Neural crest cell (in vitro differentiated cells): ENCODE data around the gene MACROD1. TPM values are rescaled to one million over a fixed set of nuclear protein-coding genes. Genes with fewer than 3 reads are reported as not detected.

Experiments used
- DNase-seq: peaks from one replicate; pipeline ENCODE4 v3.0.0; 2021; ENCODE audit warnings: low read depth, mixed read lengths, low spot score
- H3K27ac Mint-ChIP-seq: one replicate; pipeline ENCODE4 v1.8.0; 2021; ENCODE audit warnings: mild to moderate bottlenecking, mixed read lengths; ENCODE audit not compliant: unreplicated experiment
- H3K27me3 Mint-ChIP-seq: 2 replicates; pipeline ENCODE4 v1.8.0; 2021; ENCODE audit warnings: low read depth, mild to moderate bottlenecking, mixed read lengths
- H3K36me3 Mint-ChIP-seq: 2 replicates; pipeline ENCODE4 v1.8.0; 2021; ENCODE audit warnings: low read depth, mild to moderate bottlenecking, mixed read lengths
- H3K4me1 Mint-ChIP-seq: 2 replicates; pipeline ENCODE4 v1.8.0; 2021; ENCODE audit warnings: mixed read lengths
- H3K4me3 Mint-ChIP-seq: one replicate; pipeline ENCODE4 v1.8.0; 2021; ENCODE audit warnings: mild to moderate bottlenecking, mixed read lengths
- H3K9me3 Mint-ChIP-seq: 2 replicates; pipeline ENCODE4 v1.8.0; 2021; ENCODE audit warnings: mixed read lengths
- CTCF ChIP-seq: fragments of 200-600 bp; sonication (generic); conservative IDR thresholded peaks from 2 replicates; pipeline ENCODE4 v1.5.0; 2021; ENCODE audit warnings: antibody characterized with exemption, mild to moderate bottlenecking
- total RNA-seq: library from RNA; stranded (reverse); gene quantifications from 2 replicates; pipeline ENCODE4 v1.2.1, GENCODE V29; 2021

The MACROD1 gene
- total RNA-seq, 1 donor from 2014 or later = 26.1 TPM

- no peaks in the 10 kb centered on the region for H3K27me3 Mint-ChIP-seq
- no peak for DNase-seq
- no peak for TF ChIP-seq CTCF
- no peak overlapping the region for H3K4me3 Mint-ChIP-seq
- H3K27ac Mint-ChIP-seq = no peak overlapping the region
- no peaks in the 10 kb centered on the region for H3K4me1 Mint-ChIP-seq
- H3K36me3 Mint-ChIP-seq = no peaks in the 10 kb centered on the region
- H3K9me3 Mint-ChIP-seq = no peaks in the 10 kb centered on the region
Observed at GRCh38 chr11:64078284-64078683, 87.6 kb downstream of the MACROD1 start.

- no peak for DNase-seq
- Mint-ChIP-seq H3K27ac (no peak overlapping the region), H3K36me3 (no peaks in the 10 kb centered on the region), H3K27me3 (no peaks in the 10 kb centered on the region), H3K4me1 (no peaks in the 10 kb centered on the region), H3K9me3 (no peaks in the 10 kb centered on the region), H3K4me3 (no peak overlapping the region)
- no peak for TF ChIP-seq CTCF
Observed at GRCh38 chr11:64077607-64078006, 88.3 kb downstream of the MACROD1 start.

- H3K4me3 Mint-ChIP-seq = no peak overlapping the region
- no peak overlapping the region for H3K27ac Mint-ChIP-seq
Observed at GRCh38 chr11:64076758-64077157, 89.2 kb downstream of the MACROD1 start.

GRCh38 chr11:64074239-64074638 is 91.7 kb downstream of the MACROD1 start:
- Mint-ChIP-seq H3K36me3 (no peaks in the 10 kb centered on the region), H3K4me3 (no peak overlapping the region), H3K27me3 (no peaks in the 10 kb centered on the region), H3K9me3 (no peaks in the 10 kb centered on the region), H3K27ac (no peak overlapping the region), H3K4me1 (peaks cover 18% of the 10 kb centered on the region)
- DNase-seq = no peak
- no peak for TF ChIP-seq CTCF

More at GRCh38 chr11:64076758-64077157, 89.2 kb downstream of the MACROD1 start:
- no peaks in the 10 kb centered on the region for H3K9me3 Mint-ChIP-seq
- no peaks in the 10 kb centered on the region for H3K36me3 Mint-ChIP-seq
- H3K4me1 Mint-ChIP-seq = peaks cover 2% of the 10 kb centered on the region
- TF ChIP-seq CTCF = no peak
- no peak for DNase-seq
- no peaks in the 10 kb centered on the region for H3K27me3 Mint-ChIP-seq

GRCh38 chr11:64073542-64073941 is 92.4 kb downstream of the MACROD1 start:
- no peak for DNase-seq
- Mint-ChIP-seq H3K27ac (no peak overlapping the region), H3K27me3 (no peaks in the 10 kb centered on the region), H3K36me3 (no peaks in the 10 kb centered on the region), H3K9me3 (no peaks in the 10 kb centered on the region), H3K4me1 (peaks cover 18% of the 10 kb centered on the region), H3K4me3 (no peak overlapping the region)
- no peak for TF ChIP-seq CTCF

GRCh38 chr11:64072871-64073270 is 93.0 kb downstream of the MACROD1 start:
- no peak for TF ChIP-seq CTCF
- no peaks in the 10 kb centered on the region for H3K36me3 Mint-ChIP-seq
- H3K4me3 Mint-ChIP-seq = no peak overlapping the region
- no peaks in the 10 kb centered on the region for H3K9me3 Mint-ChIP-seq
- no peak overlapping the region for H3K27ac Mint-ChIP-seq
- no peak for DNase-seq
- H3K27me3 Mint-ChIP-seq = no peaks in the 10 kb centered on the region
- H3K4me1 Mint-ChIP-seq = peaks cover 24% of the 10 kb centered on the region
